ENCODE measurements around the gene TPCN1.

The TPCN1 gene

DNA sequence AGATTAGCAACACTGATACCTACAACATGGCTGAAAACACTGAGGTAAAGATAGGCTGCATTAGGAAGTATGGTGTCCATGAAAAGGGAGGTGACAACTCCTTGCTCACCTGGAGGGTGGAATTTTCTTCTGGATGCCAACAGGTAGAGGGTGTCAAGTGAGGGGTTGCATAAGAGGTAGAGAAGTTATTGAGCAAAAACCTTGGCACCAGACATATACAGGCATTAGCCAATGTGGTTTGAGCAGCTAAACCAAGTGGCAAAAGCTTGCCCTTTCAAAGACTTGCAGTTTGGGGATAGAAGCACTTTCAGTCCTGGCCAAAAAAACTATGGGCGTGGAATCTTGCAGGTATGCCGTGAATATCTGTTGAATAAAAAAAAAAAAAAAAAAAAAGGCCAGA is 31.9 kb upstream of the TPCN1 start:
- Histone ChIP-seq H3K9ac (no peak overlapping the region), H3K36me3 (peaks cover 28 to 64% (median 50%) of the 10 kb centered on the region in 11 experiments), H3K9me3 (replicated peaks in 1 of 11) (no peaks in the 10 kb centered on the region), H3K4me2 (no peak overlapping the region), H3K4me1 (peaks cover 29 to 45% (median 37%) of the 10 kb centered on the region in 10 experiments), H3K27me3 (no peaks in the 10 kb centered on the region), H4K20me1 (peaks cover 0 to 68% (median 17%) of the 10 kb centered on the region in 11 experiments; a peak in 14 of 22 replicates), H3K4me3 (no peak overlapping the region), H3K27ac (no peak overlapping the region)
- no peak for TF ChIP-seq Cebpa-rat (IDR thresholded peaks at IDR 0.05)

DNA sequence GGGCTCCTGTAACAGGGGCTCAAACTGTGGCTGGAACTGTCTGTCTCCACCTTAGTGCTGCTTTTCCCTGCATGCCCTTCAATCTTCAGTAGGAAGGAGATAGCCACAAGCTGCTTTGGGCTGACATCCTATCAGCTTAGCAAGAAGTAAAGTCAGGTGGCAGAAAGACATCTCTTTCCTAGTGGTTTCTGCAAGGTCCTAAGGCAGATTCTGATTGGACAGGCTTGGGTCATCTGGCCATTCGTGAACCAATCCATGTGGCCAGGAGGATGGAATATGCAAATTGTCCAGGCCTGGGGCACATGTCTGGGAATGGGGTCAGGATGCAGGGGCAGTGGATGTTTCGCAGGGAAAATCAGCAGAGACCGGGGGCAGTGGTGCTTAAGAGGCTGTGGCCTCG is 30.5 kb upstream of the TPCN1 start:
- Histone ChIP-seq H3K27ac (no peak overlapping the region), H3K4me3 (no peak overlapping the region), H3K27me3 (no peaks in the 10 kb centered on the region), H3K4me2 (no peak overlapping the region), H3K9me3 (replicated peaks in 1 of 11) (no peaks in the 10 kb centered on the region), H3K36me3 (peaks cover 28 to 64% (median 50%) of the 10 kb centered on the region in 11 experiments), H4K20me1 (peaks cover 0 to 76% (median 19%) of the 10 kb centered on the region in 11 experiments; a peak in 15 of 22 replicates), H3K4me1 (peaks cover 28 to 52% (median 37%) of the 10 kb centered on the region in 10 experiments), H3K9ac (no peak overlapping the region)
- no peak for TF ChIP-seq Cebpa-rat (IDR thresholded peaks at IDR 0.05)

DNA sequence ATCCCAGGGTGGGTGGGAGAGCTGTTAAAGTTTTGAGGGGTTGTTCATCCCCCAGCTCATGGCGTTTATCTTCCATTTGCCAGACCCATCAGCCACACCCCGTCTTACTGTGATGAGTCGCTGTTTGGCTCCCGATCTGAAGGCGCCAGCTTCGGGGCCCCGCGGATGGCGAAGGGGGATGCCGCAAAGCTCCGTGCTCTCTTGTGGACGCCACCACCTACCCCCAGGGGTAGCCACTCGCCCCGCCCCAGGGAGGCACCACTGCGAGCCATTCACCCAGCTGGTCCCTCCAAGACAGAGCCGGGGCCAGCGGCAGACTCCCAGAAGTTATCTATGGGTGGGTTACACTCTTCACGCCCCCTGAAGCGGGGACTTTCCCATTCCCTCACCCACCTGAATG is 30.0 kb upstream of the TPCN1 start:
- TF ChIP-seq Cebpa-rat (IDR thresholded peaks at IDR 0.05), result no peak
- H3K4me2 ChIP-seq, result no peak overlapping the region
- no peaks in the 10 kb centered on the region for H3K9me3 ChIP-seq (replicated peaks in 1 of 11)
- no peak overlapping the region for H3K27ac ChIP-seq
- peak overlapping the region in 1 of 11 experiments; percentile 30; a peak in 1 of 22 replicates for H3K9ac ChIP-seq
- peaks cover 24 to 49% (median 33%) of the 10 kb centered on the region in 10 experiments for H3K4me1 ChIP-seq
- peaks cover 28 to 64% (median 50%) of the 10 kb centered on the region in 11 experiments for H3K36me3 ChIP-seq
- no peaks in the 10 kb centered on the region for H3K27me3 ChIP-seq
- H3K4me3 ChIP-seq, result no peak overlapping the region
- H4K20me1 ChIP-seq, result peaks cover 0 to 74% (median 20%) of the 10 kb centered on the region in 11 experiments; a peak in 15 of 22 replicates

- H3K4me1 ChIP-seq, result peaks cover 8 to 61% (median 19%) of the 10 kb centered on the region in 10 experiments; a peak in 19 of 20 replicates
Observed at GRCh38 chr12:113194971-113195391, 26.3 kb upstream of the TPCN1 start.

GRCh38 chr12:113195598-113195997 is 25.7 kb upstream of the TPCN1 start:
- Histone ChIP-seq H4K20me1 (peaks cover 0 to 54% (median 12%) of the 10 kb centered on the region in 11 experiments; a peak in 14 of 22 replicates), H3K36me3 (peaks cover 18 to 26% (median 24%) of the 10 kb centered on the region in 11 experiments), H3K4me1 (peaks cover 8 to 68% (median 19%) of the 10 kb centered on the region in 10 experiments; a peak in 19 of 20 replicates), H3K27me3 (peaks cover 0 to 17% (median 0%) of the 10 kb centered on the region in 11 experiments; a peak in 4 of 22 replicates), H3K9ac (no peak overlapping the region; a peak in 1 of 22 replicates), H3K9me3 (replicated peaks in 1 of 11) (no peaks in the 10 kb centered on the region), H3K27ac (no peak overlapping the region), H3K4me2 (no peak overlapping the region), H3K4me3 (no peak overlapping the region)
- TF ChIP-seq Cebpa-rat (IDR thresholded peaks at IDR 0.05), result no peak

More at GRCh38 chr12:113194971-113195391, 26.3 kb upstream of the TPCN1 start:
- Histone ChIP-seq H3K27me3 (peaks cover 0 to 13% (median 0%) of the 10 kb centered on the region in 11 experiments; a peak in 3 of 22 replicates), H3K9ac (peak overlapping the region in 1 of 11 experiments; percentile 29; a peak in 4 of 22 replicates), H3K36me3 (peaks cover 22 to 32% (median 30%) of the 10 kb centered on the region in 11 experiments), H4K20me1 (peaks cover 0 to 56% (median 13%) of the 10 kb centered on the region in 11 experiments; a peak in 14 of 22 replicates), H3K4me3 (no peak overlapping the region), H3K9me3 (replicated peaks in 1 of 11) (no peaks in the 10 kb centered on the region), H3K27ac (no peak overlapping the region), H3K4me2 (no peak overlapping the region)
- TF ChIP-seq Cebpa-rat (IDR thresholded peaks at IDR 0.05), result no peak

DNA sequence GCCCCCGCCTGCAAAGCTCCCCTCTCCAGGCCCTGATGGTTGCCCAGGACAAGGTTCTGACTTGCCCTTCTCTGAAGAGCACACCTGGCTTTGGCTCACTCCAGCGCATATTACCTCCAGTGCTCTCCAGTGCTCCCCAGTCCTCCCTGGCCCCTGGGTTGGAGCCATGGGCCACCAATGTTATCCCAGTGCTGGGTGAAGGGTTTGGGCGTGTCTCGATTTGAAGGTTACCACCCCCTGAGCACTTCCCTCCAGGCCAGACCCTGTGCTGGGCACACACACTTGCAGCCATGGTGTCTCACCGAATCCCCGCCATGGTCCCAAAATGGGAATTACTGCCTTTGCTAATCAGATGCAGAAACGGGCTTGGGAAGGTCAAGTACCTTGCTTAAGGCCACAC is 24.7 kb upstream of the TPCN1 start:
- Histone ChIP-seq H3K4me2 (peak overlapping the region in 1 of 11 experiments; percentile 23; a peak in 2 of 22 replicates), H3K4me3 (no peak overlapping the region), H3K27ac (no peak overlapping the region), H3K36me3 (peaks cover 8 to 16% (median 14%) of the 10 kb centered on the region in 11 experiments), H4K20me1 (peaks cover 0 to 45% (median 12%) of the 10 kb centered on the region in 11 experiments; a peak in 14 of 22 replicates), H3K9ac (no peak overlapping the region), H3K9me3 (replicated peaks in 1 of 11) (no peaks in the 10 kb centered on the region), H3K27me3 (peaks cover 0 to 27% (median 3%) of the 10 kb centered on the region in 11 experiments; a peak in 16 of 22 replicates), H3K4me1 (peaks cover 8 to 77% (median 19%) of the 10 kb centered on the region in 10 experiments; a peak in 19 of 20 replicates)
- TF ChIP-seq Cebpa-rat (IDR thresholded peaks at IDR 0.05), result no peak

GRCh38 chr12:113196990-113197389 is 24.3 kb upstream of the TPCN1 start:
- Histone ChIP-seq H4K20me1 (peaks cover 0 to 45% (median 8%) of the 10 kb centered on the region in 11 experiments; a peak in 14 of 22 replicates), H3K4me1 (peaks cover 8 to 81% (median 19%) of the 10 kb centered on the region in 10 experiments; a peak in 19 of 20 replicates), H3K9ac (no peak overlapping the region; a peak in 1 of 22 replicates), H3K36me3 (peaks cover 4 to 12% (median 10%) of the 10 kb centered on the region in 11 experiments), H3K27me3 (peaks cover 0 to 31% (median 7%) of the 10 kb centered on the region in 11 experiments; a peak in 16 of 22 replicates), H3K27ac (no peak overlapping the region), H3K4me2 (peak overlapping the region in 2 of 11 experiments; percentile 57 to 63; a peak in 4 of 22 replicates), H3K9me3 (replicated peaks in 1 of 11) (no peaks in the 10 kb centered on the region), H3K4me3 (no peak overlapping the region)
- no peak for TF ChIP-seq Cebpa-rat (IDR thresholded peaks at IDR 0.05)

DNA sequence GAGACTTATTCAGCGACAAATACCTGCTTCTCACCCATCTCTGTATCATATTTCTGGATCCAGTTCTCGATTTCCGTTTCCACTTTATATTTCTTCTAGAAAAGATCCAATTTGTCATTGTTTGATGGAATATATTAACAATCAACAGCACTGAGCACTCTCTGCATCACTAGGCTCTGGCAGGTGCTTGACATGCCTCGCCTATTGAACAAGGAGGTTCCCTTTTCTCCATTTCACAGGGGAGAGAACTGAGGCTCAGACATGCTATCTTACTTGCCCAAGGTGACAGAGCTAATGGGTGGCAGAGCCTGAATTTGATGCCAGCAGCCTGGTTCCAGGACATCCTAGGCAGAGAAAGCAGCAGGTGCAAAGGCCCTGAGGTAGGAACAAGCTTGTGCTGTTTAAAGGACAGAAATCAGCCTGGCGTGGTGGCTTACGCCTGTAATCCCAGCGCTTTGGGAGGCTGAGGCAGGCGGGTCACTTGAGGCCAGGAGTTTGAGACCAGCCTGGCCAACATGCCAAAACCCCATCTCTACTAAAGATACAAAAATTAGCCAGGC is 23.7 kb upstream of the TPCN1 start:
- 0 out of 22 replicates have a peak overlapping the region, but pooled peaks of 1 of the 11 experiments have one; percentile 9 for H3K27ac ChIP-seq
- no peak overlapping the region for H3K4me3 ChIP-seq
- H4K20me1 ChIP-seq, result peaks cover 0 to 49% (median 7%) of the 10 kb centered on the region in 11 experiments; a peak in 14 of 22 replicates
- TF ChIP-seq Cebpa-rat (IDR thresholded peaks at IDR 0.05), result no peak
- no peaks in the 10 kb centered on the region for H3K9me3 ChIP-seq (replicated peaks in 1 of 11)
- no peak overlapping the region; a peak in 1 of 22 replicates for H3K9ac ChIP-seq
- H3K4me1 ChIP-seq, result peaks cover 8 to 85% (median 18%) of the 10 kb centered on the region in 10 experiments; a peak in 19 of 20 replicates
- peaks cover 0 to 6% (median 5%) of the 10 kb centered on the region in 11 experiments; a peak in 11 of 22 replicates for H3K36me3 ChIP-seq
- peak overlapping the region in 2 of 11 experiments; percentile 57 to 63; a peak in 4 of 22 replicates for H3K4me2 ChIP-seq
- peaks cover 0 to 37% (median 13%) of the 10 kb centered on the region in 11 experiments; a peak in 19 of 22 replicates for H3K27me3 ChIP-seq

DNA sequence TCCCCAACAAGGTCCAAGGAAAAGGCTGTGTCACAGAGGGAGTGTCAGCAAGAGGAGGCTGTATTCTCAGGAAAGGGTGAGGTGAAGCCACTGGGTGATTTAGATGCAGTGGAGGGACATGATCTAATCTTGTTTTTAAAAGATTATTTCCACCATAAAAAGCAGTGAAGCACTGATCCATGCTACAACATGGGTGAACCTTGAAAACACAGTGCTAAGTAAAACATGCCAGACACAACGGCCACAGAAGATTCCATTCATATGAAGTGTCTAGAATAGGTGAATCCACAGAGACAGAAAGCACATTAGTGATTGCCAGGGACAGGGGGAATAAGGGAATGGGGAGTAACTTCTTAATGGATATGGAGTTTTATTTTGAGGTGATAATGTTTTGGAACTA is 23.0 kb upstream of the TPCN1 start:
- Histone ChIP-seq H3K27me3 (peaks cover 0 to 44% (median 17%) of the 10 kb centered on the region in 11 experiments; a peak in 19 of 22 replicates), H3K4me1 (peaks cover 8 to 85% (median 15%) of the 10 kb centered on the region in 10 experiments; a peak in 19 of 20 replicates), H3K4me3 (no peak overlapping the region), H3K27ac (0 out of 22 replicates have a peak overlapping the region, but pooled peaks of 1 of the 11 experiments have one; percentile 9), H3K4me2 (peak overlapping the region in 2 of 11 experiments; percentile 57 to 63; a peak in 3 of 22 replicates), H3K9ac (no peak overlapping the region), H3K9me3 (replicated peaks in 1 of 11) (no peaks in the 10 kb centered on the region), H4K20me1 (peaks cover 0 to 45% (median 7%) of the 10 kb centered on the region in 11 experiments; a peak in 13 of 22 replicates), H3K36me3 (no peaks in the 10 kb centered on the region)
- no peak for TF ChIP-seq Cebpa-rat (IDR thresholded peaks at IDR 0.05)

All from BLaER1 treated with 17β-estradiol and CSF1 and Interleukin-3, amounts not matched to agents 10 nM and 100 nM (cell line).